ENCODE results near the gene ARHGEF4. TPM values are rescaled to one million over a fixed set of nuclear protein-coding genes. Genes with fewer than 3 reads are reported as not detected.
"Not testable (repeated sequence)": the region's sequence is repeated elsewhere in the genome, so short reads cannot be mapped to it uniquely, and the experiment has no call there.

The ARHGEF4 gene
- polyA plus RNA-seq, 4 donors, result 6.1 to 8.0 (median 7.2) TPM

- DNase-seq (ENCODE audit: low read depth in 4 of 4, low spot score in 3 of 4), result no peak
Measured at GRCh38 chr2:131064589-131065512, 228.1 kb downstream of the ARHGEF4 start.

- DNase-seq (ENCODE audit: low read depth in 4 of 4, low spot score in 3 of 4), result no peak
Measured at GRCh38 chr2:131067465-131068125, 230.9 kb downstream of the ARHGEF4 start.

DNA sequence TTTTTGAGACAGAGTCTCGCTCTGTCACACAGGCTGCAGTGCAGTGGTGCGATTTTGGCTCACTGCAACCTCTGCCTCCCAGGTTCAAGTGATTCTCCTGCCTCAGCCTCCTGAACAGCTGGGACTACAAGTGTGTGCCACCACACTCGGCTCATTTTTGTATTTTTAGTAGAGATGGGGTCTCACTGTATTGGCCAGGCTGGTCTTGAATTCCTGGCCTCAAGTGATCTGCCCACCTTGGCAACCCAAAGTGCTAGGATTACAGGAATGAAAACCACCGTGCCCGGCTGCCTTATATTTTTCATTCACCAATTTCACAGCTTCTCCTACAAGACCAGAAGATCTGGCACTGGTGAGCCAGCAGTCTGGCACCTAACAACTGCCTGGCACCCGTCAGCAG, 231.5 kb downstream of the ARHGEF4 start:
- DNase-seq (ENCODE audit: low read depth in 4 of 4, low spot score in 3 of 4), result not testable (repeated sequence)

DNA sequence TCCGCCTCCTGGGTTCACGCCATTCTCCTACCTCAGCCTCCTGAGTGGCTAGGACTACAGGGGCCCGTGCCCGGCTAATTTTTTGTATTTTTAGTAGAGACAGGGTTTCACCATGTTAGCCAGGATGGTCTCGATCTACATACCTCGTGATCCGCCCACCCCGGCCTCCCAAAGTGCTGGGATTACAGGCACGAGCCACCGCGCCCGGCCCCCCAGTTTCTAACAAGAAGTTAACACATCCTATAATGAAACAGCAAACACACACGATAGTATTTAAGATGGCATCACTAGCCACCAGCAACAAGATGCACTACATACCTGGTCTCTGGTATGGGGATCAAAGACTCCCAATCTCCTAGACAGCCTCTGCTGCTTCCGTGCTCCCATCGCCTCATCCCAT, 238.9 kb downstream of the ARHGEF4 start:
- DNase-seq (ENCODE audit: low read depth in 4 of 4, low spot score in 3 of 4), result not testable (repeated sequence)

GRCh38 chr2:131076707-131077106, 240.0 kb downstream of the ARHGEF4 start:
- DNase-seq (ENCODE audit: low read depth in 4 of 4, low spot score in 3 of 4), result no peak

- DNase-seq (ENCODE audit: low read depth in 4 of 4, low spot score in 3 of 4), result no peak
Measured at GRCh38 chr2:131077182-131077846, 240.6 kb downstream of the ARHGEF4 start.

DNA sequence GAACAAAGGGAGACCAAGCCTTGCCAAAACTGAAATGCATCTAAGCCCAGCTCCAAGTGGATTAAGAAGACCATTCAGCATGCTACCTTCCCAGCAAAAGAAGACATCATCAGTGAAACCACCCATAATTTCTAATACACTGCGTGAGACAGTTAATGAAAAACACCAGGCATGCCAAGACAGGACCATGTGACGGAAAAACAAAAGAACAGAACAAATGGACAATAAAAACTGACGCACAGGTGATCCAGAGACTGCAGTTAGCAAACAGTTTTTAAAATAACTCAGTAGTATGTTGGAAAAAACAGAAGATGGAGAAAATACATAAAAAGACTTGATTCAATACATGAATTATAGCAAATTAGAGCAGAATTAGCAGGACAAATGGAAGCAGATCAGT, 241.3 kb downstream of the ARHGEF4 start:
- DNase-seq (ENCODE audit: low read depth in 4 of 4, low spot score in 3 of 4), result no peak

DNA sequence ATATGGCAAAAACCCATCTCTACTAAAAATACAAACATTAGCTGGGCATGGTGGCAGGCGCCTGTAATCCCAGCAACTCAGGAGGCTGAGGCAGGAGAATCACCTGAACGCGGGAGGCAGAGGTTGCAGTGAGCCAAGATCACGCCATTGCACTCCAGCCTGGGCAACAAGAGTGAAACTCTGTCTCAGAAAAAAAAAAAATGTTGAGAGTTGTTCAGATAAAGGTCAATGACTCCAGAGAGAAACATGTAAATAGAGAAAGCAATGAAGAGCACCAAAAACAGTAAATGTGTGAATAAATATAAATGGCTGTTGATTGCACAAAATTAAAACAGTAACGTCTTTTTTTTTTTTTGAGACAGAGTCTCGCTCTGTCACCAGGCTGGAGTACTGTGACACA, 243.2 kb downstream of the ARHGEF4 start:
- not testable (repeated sequence) for DNase-seq (ENCODE audit: low read depth in 4 of 4, low spot score in 3 of 4)

DNA sequence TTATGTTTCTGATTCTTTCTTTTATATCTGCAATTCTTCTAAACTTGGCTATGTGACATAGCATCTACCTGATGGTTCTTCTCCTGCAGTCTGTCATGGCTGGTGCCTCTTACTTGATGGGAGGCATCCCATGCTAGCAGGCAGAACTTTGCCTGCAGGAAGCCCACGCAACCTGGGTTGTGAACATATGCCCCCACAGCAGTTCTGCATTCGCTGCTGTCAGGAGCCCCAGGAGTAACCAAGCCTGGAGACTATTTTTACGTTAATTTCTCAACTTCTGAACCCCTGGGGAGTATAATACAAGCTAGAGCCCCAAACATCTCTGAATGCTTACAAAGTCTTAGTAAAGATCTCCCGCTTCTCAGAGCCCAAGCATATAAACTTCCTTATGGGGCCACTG, 244.5 kb downstream of the ARHGEF4 start:
- DNase-seq (ENCODE audit: low read depth in 4 of 4, low spot score in 3 of 4), result no peak

DNA sequence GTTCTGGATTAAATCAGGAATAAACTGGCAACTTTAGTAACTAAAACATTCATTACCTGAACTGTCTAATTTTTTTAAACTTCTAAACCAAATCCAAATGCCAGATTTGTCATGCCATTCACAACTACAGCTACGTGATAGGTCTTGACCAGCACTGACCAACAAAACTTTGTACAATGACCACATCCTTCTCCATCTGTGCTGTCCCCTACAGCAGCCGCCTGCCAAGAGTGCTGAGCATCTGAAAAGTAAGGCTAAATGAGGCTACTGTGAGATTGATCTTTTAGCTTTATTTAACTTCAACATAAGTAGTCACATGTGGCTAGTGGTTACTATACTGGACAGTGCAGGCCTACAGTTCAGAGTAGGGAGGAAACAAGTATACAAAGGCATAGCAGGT, 248.9 kb downstream of the ARHGEF4 start:
- DNase-seq (ENCODE audit: low read depth in 4 of 4, low spot score in 3 of 4), result no peak

- peak in 1 of 4 donors; percentile 21 for DNase-seq (ENCODE audit: low read depth in 4 of 4, low spot score in 3 of 4)
Measured at GRCh38 chr2:131092458-131093005, 255.8 kb downstream of the ARHGEF4 start.

- peak; percentile 85 to 88 (median 88) for DNase-seq (ENCODE audit: low read depth in 4 of 4, low spot score in 3 of 4)
Measured at GRCh38 chr2:131093006-131093695, 256.4 kb downstream of the ARHGEF4 start, which contains the start of gene FAM168B. Gene FAM168B (minus strand): TSS chr2:131093460. CDS start chr2:131082646, 10,814 bp downstream.

DNA sequence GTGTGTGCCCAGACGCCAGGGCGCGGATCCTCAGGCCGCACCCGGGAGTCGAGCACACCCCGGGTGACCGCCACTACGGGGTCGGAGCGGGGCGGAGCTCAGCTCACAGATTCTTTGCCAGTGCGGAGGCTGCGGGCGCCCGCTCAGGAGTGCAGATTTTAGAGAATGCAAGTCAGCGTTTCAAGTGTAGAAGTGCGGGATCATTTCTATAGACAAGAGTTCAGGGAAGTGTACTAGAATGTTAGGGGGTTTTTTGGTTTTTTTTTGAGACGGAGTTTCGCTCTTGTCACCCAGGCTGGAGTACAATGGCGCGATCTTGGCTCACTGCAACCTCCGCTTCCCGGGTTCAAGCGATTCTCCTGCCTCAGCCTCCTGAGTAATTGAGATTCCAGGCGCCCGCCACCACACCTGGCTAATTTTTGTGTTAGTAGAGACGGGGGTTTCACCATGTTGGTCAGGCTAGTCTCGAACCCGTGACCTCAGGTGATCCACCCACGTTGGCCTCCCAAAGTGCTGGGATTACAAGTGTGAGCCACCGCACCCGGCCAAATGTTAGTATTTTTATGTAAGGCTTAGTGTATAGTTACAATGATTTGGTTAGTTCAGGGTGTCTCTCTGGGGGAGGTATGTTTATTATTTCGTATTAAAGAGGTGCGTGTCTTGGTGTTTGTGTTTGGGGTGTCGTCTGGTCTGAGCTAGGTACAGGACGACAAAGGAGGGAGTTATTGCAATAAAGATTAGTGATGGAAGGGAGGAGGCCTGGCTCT, 257.2 kb downstream of the ARHGEF4 start:
- DNase-seq (ENCODE audit: low read depth in 4 of 4, low spot score in 3 of 4), result no peak

DNA sequence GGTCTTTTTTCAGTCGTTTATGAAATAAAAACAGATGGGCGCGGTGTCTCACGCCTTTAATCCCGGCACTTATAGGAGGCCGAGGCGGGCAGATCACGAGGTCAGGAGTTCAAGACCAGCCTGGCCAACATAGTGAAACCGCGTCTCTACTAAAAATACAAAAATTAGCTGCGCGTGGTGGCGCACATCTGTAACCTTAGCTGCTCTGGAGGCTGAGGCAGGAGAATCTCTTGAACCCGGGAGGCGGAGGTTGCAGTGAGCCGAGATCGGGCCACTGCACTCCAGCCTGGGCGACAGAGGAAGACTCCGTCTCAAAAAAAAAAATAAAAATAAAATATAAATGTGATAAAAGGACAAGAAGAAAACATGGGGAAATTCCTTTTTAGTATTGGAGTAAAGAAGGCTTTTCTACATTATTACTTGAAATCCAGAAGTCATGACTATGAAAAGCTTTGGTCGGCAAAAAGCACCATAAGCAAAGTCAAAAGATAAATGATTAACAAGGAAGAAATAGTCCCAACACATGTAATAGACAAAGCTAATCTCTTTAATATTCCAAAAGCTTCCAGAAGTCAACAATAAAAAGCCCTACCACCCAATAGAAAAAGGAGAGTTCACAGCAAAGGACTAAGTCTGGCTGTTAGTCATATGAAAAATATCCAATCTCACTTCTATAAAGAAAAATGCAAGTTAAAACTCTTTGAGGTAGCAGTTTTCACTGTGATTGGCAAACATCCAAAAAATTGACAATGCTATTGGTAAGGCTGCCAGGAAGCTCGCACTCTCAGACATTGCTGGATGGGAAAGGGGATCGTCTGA, 258.0 kb downstream of the ARHGEF4 start:
- DNase-seq (ENCODE audit: low read depth in 4 of 4, low spot score in 3 of 4), result no peak

Other genes starting within 250 kb of the ARHGEF4 start
- gene CFC1, start 237.3 kb upstream of the ARHGEF4 start, polyA plus RNA-seq (ENCODE audit: insufficient read length in 4 of 4), result under 1 TPM in 1 of 4 donors, not detected in 3; 0.21 TPM
- gene POTEJ, start 225.5 kb upstream of the ARHGEF4 start, polyA plus RNA-seq (ENCODE audit: insufficient read length in 4 of 4), result under 1 TPM in 3 of 4 donors, not detected in 1; 0.08 to 0.12 (median 0.10) TPM
- gene GPR148, start 107.8 kb upstream of the ARHGEF4 start, polyA plus RNA-seq (ENCODE audit: insufficient read length in 4 of 4), result not detected
- under 1 TPM in 3 of 4 donors, not detected in 1; 0.03 to 0.12 (median 0.11) TPM for gene AMER3, start 81.4 kb upstream of the ARHGEF4 start, polyA plus RNA-seq (ENCODE audit: insufficient read length in 4 of 4)

Data from right renal pelvis (tissue), 4 donors.